ENCODE data around the gene IMPA2. TPM values are rescaled to one million over a fixed set of nuclear protein-coding genes. Genes with fewer than 3 reads are reported as not detected.
"Not testable (repeated sequence)": the region's sequence is repeated elsewhere in the genome, so short reads cannot be mapped to it uniquely, and the experiment has no call there.

The IMPA2 gene
- total RNA-seq, 2 experiments from 2014 or later = 17.7 to 20.8 TPM

DNA sequence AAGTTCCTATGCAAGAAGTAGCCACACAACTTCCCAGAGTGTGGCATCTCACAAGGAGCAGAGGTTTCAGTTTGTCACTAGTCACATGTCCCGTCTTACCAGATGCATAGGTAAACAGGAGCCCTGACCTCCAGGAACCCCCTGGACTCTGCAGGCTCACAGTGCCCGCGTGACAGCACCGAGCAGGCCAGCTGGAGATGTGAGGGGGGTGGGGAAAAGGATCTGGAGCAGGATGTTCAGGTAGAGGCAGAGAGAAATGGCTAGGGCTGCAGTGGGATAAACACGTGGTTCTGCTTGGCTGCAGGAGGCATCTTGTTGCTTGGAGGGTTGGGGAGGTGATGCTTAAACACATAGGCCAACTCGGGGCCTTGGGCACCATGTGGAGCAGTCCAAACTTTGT, 54.2 kb downstream of the IMPA2 start:
- Mint-ChIP-seq H3K27me3 (peaks cover 11% of the 10 kb centered on the region), H3K27ac (no peak overlapping the region), H3K4me1 (ENCODE audit: low read depth) (peaks cover 4% of the 10 kb centered on the region), H3K36me3 (ENCODE audit: low read depth) (no peaks in the 10 kb centered on the region), H3K9me3 (no peaks in the 10 kb centered on the region), H3K4me3 (no peak overlapping the region)
- DNase-seq (no peak), ATAC-seq (no peak)
- ChIA-PET POLR2A (no interaction called here), CTCF (interaction anchor here (5.3 kb wide), 1 partner anchor 97 kb away, joined by 90 read pairs; no protein-coding TSS in a partner anchor)
- intact Hi-C loops (cut with micrococcal nuclease) = loop anchor here (5.0 kb wide), 1 partner anchor 303 kb away; no protein-coding TSS in a partner anchor
- TF ChIP-seq, protein P1, sequence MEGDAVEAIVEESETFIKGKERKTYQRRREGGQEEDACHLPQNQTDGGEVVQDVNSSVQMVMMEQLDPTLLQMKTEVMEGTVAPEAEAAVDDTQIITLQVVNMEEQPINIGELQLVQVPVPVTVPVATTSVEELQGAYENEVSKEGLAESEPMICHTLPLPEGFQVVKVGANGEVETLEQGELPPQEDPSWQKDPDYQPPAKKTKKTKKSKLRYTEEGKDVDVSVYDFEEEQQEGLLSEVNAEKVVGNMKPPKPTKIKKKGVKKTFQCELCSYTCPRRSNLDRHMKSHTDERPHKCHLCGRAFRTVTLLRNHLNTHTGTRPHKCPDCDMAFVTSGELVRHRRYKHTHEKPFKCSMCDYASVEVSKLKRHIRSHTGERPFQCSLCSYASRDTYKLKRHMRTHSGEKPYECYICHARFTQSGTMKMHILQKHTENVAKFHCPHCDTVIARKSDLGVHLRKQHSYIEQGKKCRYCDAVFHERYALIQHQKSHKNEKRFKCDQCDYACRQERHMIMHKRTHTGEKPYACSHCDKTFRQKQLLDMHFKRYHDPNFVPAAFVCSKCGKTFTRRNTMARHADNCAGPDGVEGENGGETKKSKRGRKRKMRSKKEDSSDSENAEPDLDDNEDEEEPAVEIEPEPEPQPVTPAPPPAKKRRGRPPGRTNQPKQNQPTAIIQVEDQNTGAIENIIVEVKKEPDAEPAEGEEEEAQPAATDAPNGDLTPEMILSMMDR (IDR thresholded peaks at IDR 0.05) = no peak

DNA sequence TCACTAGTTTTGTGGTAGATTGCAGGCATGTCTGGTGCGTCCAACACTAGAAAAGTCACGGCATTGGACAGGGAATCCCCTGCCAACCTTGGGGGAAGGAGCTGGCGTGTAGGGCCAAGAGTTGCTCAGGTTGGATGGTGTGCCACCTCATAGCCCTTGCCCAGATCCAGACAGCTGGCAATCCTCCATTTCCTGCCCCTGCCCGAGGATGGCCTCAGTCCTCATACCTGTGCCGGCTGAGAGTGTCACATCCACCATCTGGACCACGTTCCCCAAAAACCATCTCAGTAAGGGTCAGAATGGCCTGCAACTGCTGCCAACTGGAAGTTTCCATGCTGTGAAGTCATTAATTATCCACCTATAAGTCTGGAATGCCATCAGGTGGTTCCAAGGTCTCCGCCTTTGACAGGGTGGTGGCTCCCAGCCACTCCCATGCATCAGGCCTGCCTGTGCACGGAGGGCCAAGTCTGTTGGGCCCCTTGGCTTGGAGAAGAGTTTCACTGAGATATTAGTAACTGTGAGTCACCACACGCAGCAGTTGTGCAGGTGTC, 55.0 kb downstream of the IMPA2 start:
- Mint-ChIP-seq H3K27me3 (peaks cover 11% of the 10 kb centered on the region), H3K27ac (no peak overlapping the region), H3K36me3 (ENCODE audit: low read depth) (no peaks in the 10 kb centered on the region), H3K9me3 (no peaks in the 10 kb centered on the region), H3K4me1 (ENCODE audit: low read depth) (peaks cover 4% of the 10 kb centered on the region), H3K4me3 (no peak overlapping the region)
- ATAC-seq = no peak
- TF ChIP-seq, protein P1 (IDR thresholded peaks at IDR 0.05) = no peak
- intact Hi-C loops (cut with micrococcal nuclease) = loop anchor here (5.0 kb wide), 1 partner anchor 304 kb away; no protein-coding TSS in a partner anchor
- ChIA-PET CTCF (interaction anchor here (2.8 to 5.3 kb wide), 2 partner anchors 97 to 303 kb away, joined by 22 to 90 read pairs; no protein-coding TSS in a partner anchor), POLR2A (no interaction called here)
- no peak for DNase-seq

DNA sequence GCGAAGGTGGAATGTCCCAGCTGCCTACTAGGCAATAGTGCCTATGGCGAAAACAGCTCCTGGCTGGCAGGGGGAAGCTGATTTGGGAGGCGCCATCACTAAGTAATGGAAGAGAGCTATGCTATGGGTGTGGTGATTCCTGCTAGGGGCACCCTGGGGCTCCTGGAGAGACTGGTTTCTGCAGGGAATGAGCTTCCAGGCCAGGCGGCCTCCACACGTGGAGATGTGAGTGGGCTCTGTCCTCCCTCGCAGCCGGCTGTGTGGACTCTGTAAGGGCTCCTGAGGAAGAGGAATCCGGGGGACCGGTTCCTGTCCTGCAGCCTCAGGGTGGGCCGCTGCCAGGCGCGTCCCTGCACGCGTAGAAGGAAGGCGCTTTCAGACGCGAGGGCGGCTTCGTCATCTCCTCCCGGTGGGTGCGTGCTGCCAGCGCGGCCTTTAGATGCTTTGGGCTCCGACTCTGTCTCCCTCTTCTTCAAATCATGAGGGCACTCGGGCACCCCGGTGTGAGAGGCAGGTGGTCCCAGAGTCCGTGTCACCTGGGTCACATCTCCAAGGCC, 56.9 kb downstream of the IMPA2 start:
- H3K36me3 Mint-ChIP-seq (ENCODE audit: low read depth) = no peaks in the 10 kb centered on the region
- POLR2A ChIA-PET = no interaction called here
- DNase-seq = peak; percentile 57

DNA sequence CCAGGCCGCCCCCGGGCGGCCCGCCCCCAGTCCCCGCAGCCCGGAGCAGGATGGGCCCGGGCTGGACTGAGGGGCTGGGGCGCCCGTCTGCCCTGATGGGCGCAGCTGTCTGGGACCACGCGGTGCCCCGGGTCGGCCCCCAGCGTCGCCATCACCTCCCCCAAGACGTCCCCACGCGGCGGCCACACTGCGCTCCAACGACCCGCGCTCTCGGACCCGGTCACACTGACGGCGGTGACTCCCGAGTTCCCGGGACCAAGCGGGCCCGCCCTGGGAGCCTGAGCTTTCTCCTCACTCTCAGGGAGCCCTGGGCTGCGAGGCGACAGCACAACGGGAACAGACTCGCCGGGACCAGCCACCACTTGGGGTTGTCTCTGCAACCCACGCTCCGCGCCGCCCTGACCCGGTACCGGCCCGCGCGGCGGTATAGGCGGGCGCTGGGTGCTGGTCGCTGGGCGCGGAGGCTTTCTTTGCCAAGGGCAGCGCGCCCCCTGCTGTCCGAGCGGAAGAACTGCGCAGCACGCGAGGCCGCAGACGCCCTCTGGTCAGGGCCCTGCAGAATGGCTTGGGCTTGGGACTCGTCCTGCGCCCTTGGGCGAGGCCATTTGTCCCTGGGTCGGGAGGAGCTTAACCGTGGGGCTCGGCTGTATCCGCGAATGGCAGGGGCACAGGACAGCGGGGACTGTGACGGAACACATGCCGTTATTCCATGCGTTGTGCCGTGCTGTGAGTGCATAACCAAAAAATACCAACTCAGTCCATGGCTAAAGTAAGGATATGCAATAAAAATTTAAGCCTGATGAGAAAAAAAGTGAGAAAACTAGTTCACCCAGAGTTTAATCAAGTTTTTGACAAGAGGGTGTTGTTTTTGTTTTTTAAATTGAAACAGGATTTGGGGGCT, 57.6 kb downstream of the IMPA2 start:
- POLR2A ChIA-PET = interaction anchor here (0.7 to 0.9 kb wide), 2 partner anchors 44 to 131 kb away, joined by 3 read pairs; partner anchors contain the start of gene MPPE1
- no peak overlapping the region for H3K27ac Mint-ChIP-seq
- peak; percentile 74 for DNase-seq
- H3K9me3 Mint-ChIP-seq = no peaks in the 10 kb centered on the region
- intact Hi-C loops (cut with micrococcal nuclease) = loop anchor here (2.0 to 5.0 kb wide), 2 partner anchors 100 to 307 kb away; no protein-coding TSS in a partner anchor
- CTCF ChIA-PET = interaction anchor here (0.6 to 5.3 kb wide), 24 partner anchors 9 to 384 kb away, joined by 3 to 90 read pairs (median 4); no protein-coding TSS in a partner anchor
- peaks cover 6% of the 10 kb centered on the region for H3K4me1 Mint-ChIP-seq (ENCODE audit: low read depth)
- peaks cover 11% of the 10 kb centered on the region for H3K27me3 Mint-ChIP-seq
- TF ChIP-seq, protein P1 (IDR thresholded peaks at IDR 0.05) = peak; percentile 99
- no peaks in the 10 kb centered on the region for H3K36me3 Mint-ChIP-seq (ENCODE audit: low read depth)
- peak; percentile 93 for ATAC-seq
- H3K4me3 Mint-ChIP-seq = peak overlapping the region; percentile 58

More for the DNA sequence above, 56.9 kb downstream of the IMPA2 start:
- Mint-ChIP-seq H3K27ac (no peak overlapping the region), H3K4me3 (peak overlapping the region; percentile 36), H3K4me1 (ENCODE audit: low read depth) (peaks cover 6% of the 10 kb centered on the region), H3K9me3 (no peaks in the 10 kb centered on the region), H3K27me3 (peaks cover 11% of the 10 kb centered on the region)
- CTCF ChIA-PET = interaction anchor here (0.6 to 5.3 kb wide), 20 partner anchors 8 to 383 kb away, joined by 3 to 90 read pairs (median 4); no protein-coding TSS in a partner anchor
- TF ChIP-seq, protein P1 (IDR thresholded peaks at IDR 0.05) = no peak
- intact Hi-C loops (cut with micrococcal nuclease) = loop anchor here (2.0 to 5.0 kb wide), 2 partner anchors 99 to 306 kb away; no protein-coding TSS in a partner anchor
- peak; percentile 43 for ATAC-seq

DNA sequence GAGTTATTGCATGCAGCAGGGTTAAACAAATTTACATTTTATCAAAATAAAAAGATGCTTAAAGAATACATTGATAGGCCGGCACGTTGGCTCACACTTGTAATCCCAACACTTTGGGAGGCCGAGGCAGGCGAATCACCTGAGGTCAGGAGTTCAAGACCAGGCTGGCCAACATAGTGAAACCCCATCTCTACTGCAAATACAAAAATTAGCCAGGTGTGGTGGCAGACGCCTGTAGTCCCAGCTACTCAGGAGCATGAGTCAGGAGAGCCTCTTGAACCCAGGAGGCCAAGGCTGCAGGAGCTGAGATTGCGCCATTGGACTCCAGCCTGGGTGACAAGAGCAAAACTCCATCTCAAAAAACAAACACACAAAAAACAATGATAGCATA, 58.2 kb downstream of the IMPA2 start:
- not testable (repeated sequence) for H3K9me3 Mint-ChIP-seq; H3K4me3 Mint-ChIP-seq; ATAC-seq; DNase-seq; H3K36me3 Mint-ChIP-seq (ENCODE audit: low read depth); H3K4me1 Mint-ChIP-seq (ENCODE audit: low read depth); H3K27ac Mint-ChIP-seq
- CTCF ChIA-PET = interaction anchor here (0.6 to 5.3 kb wide), 15 partner anchors 10 to 384 kb away, joined by 3 to 90 read pairs (median 5); no protein-coding TSS in a partner anchor
- intact Hi-C loops (cut with micrococcal nuclease) = loop anchor here (2.0 to 5.0 kb wide), 2 partner anchors 101 to 307 kb away; no protein-coding TSS in a partner anchor
- peaks cover 11% of the 10 kb centered on the region for H3K27me3 Mint-ChIP-seq
- POLR2A ChIA-PET = interaction anchor here (0.7 to 0.9 kb wide), 2 partner anchors 44 to 132 kb away, joined by 3 read pairs; partner anchors contain the start of gene MPPE1

Data from activated CD8-positive, alpha-beta T cell treated with anti-CD3 and anti-CD28 coated beads for 36 hours (primary cell).